Measurements from ENCODE around the gene APBB1.

Gene APBB1

GRCh38 chr11:6354651-6355485 is 64.0 kb downstream of the APBB1 start:
- in situ Hi-C loops (cut with HindIII; ENCODE audit: low sequenced_read_pairs) = no loop called here

DNA sequence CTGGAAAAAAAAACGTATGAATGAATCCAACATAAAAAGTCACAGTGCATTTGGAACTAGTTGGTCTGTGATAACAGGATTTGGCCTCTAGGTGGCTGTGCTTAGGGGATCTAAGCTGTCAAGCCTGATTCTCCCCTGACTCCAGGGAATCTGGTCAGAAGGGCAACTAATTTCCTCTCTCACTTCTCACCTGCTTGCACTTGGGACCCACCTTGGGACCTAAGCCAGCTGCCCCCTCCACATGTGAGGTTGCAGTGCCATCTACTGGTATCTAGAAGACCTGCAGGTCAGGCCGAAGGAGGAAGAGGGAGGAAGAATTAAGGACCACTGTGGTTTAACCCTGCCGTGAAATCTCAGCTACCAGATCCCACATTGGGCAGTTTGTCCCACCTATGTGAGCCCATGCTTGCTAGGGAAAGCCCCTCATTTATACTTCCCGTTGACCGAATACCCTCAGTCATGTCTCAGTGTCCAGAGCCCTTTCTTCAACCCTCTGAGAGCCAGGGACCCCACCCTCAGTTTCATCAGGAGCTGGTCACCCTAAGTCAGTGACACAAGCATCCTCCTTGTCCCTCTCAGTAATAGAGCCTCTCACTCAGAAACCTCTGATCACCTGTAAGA is 65.4 kb downstream of the APBB1 start:
- in situ Hi-C loops (cut with HindIII; ENCODE audit: low sequenced_read_pairs) = no loop called here

DNA sequence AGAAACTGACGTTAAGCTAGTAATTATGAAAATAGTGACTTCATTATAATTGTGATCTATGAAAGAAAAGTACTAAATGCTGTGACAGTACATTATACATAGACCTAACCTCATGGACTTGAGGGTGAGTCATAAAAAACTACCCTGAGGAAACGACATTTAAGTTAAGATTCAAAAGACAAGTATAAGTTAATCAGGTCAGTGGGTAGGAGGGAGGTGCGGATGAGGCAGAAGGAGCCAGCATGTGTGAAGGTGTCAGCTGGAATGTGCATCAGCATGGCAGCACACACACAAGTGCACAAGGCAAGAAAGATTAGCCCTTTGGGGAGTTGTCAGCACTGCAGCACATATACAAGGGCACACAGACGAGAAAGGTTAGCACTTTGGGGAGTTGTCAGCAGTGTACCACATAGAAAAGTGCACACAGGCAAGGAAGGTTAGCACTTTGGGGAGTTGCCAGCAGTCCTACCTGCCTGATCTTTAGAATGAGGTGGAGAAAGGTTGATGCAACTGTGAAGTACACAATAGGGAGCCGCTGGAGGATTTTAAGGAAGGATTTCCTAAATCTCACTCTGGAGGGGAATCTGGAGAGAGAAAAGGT is 67.0 kb downstream of the APBB1 start:
- in situ Hi-C loops (cut with HindIII; ENCODE audit: low sequenced_read_pairs) = no loop called here

DNA sequence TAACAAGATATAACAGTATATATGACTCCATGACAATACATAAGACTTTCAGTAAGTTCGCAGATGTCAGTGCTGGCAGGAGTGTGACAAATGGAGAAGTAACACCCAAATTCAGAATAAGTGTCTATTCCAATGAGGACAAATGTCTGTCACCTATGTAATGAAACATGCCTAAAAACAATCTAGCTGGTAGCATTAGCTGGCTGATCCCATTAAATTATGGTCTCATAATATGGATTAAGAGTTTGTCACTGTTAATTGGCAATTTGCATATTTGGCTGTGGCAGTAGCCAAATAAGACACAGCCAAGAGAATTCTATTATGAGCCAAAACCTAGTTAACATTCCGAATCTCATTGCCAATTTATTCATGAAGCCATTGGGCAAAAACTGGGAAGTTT is 68.4 kb downstream of the APBB1 start:
- in situ Hi-C loops (cut with HindIII; ENCODE audit: low sequenced_read_pairs) = no loop called here

DNA sequence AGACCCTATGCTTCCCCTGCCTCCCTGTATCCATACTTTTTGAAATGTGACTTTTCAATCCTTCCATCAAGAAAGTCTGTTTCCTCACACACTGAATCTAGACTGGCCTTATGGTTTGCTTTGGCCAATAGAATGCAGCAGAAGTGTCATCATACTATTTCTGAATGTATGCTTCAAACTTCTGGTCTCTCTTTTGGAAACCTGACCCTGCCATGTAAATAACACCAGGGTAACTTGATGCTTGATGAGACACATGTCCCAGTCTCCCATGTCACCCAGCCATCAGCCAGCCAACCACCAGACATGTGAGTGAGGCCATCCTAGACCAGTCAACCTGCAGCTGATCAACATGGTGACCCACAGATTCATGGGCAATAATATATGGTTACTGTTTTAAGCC is 68.9 kb downstream of the APBB1 start:
- in situ Hi-C loops (cut with HindIII; ENCODE audit: low sequenced_read_pairs) = no loop called here

DNA sequence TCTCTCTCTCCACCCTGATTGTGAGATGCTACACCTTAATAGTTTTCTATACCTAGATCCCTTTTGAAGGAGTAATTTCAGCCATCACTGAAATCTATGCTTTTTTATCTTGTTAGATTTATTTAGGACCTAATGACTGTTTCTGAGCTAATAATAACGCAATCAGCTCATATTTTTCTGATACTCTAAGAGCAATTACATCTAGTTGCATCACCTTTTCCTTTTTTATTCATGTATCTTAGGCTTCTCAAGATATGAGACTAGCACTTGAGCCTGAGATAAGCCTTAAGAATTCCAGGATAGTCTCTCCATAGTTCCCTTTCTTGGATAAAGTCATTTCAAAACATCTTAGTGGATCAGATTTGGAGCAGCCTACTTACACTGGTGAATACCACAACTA is 73.5 kb downstream of the APBB1 start:
- in situ Hi-C loops (cut with HindIII; ENCODE audit: low sequenced_read_pairs) = loop anchor here (5.0 kb wide), 1 partner anchor 83 kb away; no protein-coding TSS in a partner anchor

Data from endothelial cell of hepatic sinusoid (primary cell).